PC-3 (cell line): Measurements from ENCODE around the gene INPP5F. TPM values are rescaled to one million over a fixed set of nuclear protein-coding genes. Genes with fewer than 3 reads are reported as not detected.

Experiments
- ATAC-seq: fragments of 200-7000 bp; cut with Tn5 transposase; 2 replicates; pipeline ENCODE4 v1.9.1; 2020; ENCODE audit warnings: mild to moderate bottlenecking, moderate library complexity
- BruUV-seq: library from RNA; stranded (reverse); fragments of 400-500 nt; replicated peaks from 2 replicates; lab custom pipeline; 2021; lab: Mats Ljungman, UMichigan
- CTCF ChIA-PET: fragments of 300-600 bp; sonication (Branson Sonifier 250); formaldehyde crosslinking; loops from one replicate; lab custom pipeline; 2022; ENCODE audit warnings: antibody characterized with exemption; lab: Charles Lee
- POLR2A ChIA-PET: fragments of 300-600 bp; sonication (Branson Sonifier 250); formaldehyde crosslinking; loops from one replicate; lab custom pipeline; 2022; ENCODE audit warnings: antibody characterized with exemption; ENCODE audit not compliant: unreplicated experiment; lab: Charles Lee
- DNase-seq: peaks from one replicate; pipeline ENCODE4 v3.0.0-alpha.2; 2015
- H2AFZ ChIP-seq: fragments of 300-600 bp; sonication (generic); 2 replicates; pipeline ENCODE4 v1.6.0; 2016; ENCODE audit warnings: antibody characterized with exemption, low read length
- H3F3A ChIP-seq: fragments of 300-600 bp; sonication (generic); one replicate; pipeline ENCODE4 v1.6.0; 2017; ENCODE audit warnings: antibody characterized with exemption, low read length, control low read depth, mild to moderate bottlenecking; ENCODE audit not compliant: unreplicated experiment
- H3K27ac ChIP-seq: fragments of 300-600 bp; sonication (generic); 2 replicates; pipeline ENCODE4 v1.5.1; 2016; ENCODE audit warnings: mild to moderate bottlenecking, low read length
- H3K27me3 ChIP-seq: fragments of 300-600 bp; sonication (generic); 2 replicates; pipeline ENCODE4 v1.6.1; 2016; ENCODE audit warnings: low read length, mixed read lengths
- H3K36me3 ChIP-seq: fragments of 300-600 bp; sonication (generic); 2 replicates; pipeline ENCODE4 v1.6.1; 2016; ENCODE audit warnings: low read depth, mixed run types, low read length, mixed read lengths
- H3K4me1 ChIP-seq: fragments of 300-600 bp; sonication (generic); 2 replicates; pipeline ENCODE4 v1.5.1; 2016; ENCODE audit warnings: low read length; ENCODE audit not compliant: insufficient read depth
- H3K4me2 ChIP-seq: fragments of 300-600 bp; sonication (generic); 2 replicates; pipeline ENCODE4 v1.6.0; 2016; ENCODE audit warnings: low read length
- H3K4me3 ChIP-seq: fragments of 300-600 bp; sonication (generic); 2 replicates; pipeline ENCODE4 v1.5.1; 2016; ENCODE audit warnings: mild to moderate bottlenecking, low read length, mixed read lengths
- H3K79me2 ChIP-seq: fragments of 300-600 bp; sonication (generic); 2 replicates; pipeline ENCODE4 v1.6.1; 2017; ENCODE audit warnings: low read length, mixed read lengths
- H3K9ac ChIP-seq: fragments of 300-600 bp; sonication (generic); 2 replicates; pipeline ENCODE4 v1.6.0; 2016; ENCODE audit warnings: mild to moderate bottlenecking, low read length
- H3K9me2 ChIP-seq: fragments of 300-600 bp; sonication (generic); replicated peaks from 2 replicates; pipeline ENCODE4 v1.6.1; 2016; ENCODE audit warnings: mixed run types, low read length, mixed read lengths
- H3K9me3 ChIP-seq: fragments of 300-600 bp; sonication (generic); 2 replicates; pipeline ENCODE4 v1.6.1; 2016; ENCODE audit warnings: low read length, mixed read lengths
- H4K20me1 ChIP-seq: fragments of 300-600 bp; sonication (generic); 2 replicates; pipeline ENCODE4 v1.6.1; 2016; ENCODE audit warnings: low read length, mixed read lengths
- EZH2 ChIP-seq: fragments of 300-600 bp; sonication (generic); IDR thresholded peaks from one replicate; pipeline ENCODE4 v1.6.1; 2017; ENCODE audit warnings: antibody characterized with exemption, mild to moderate bottlenecking, low read length; ENCODE audit not compliant: unreplicated experiment
- EZH2phosphoT487 ChIP-seq: fragments of 300-600 bp; sonication (generic); IDR thresholded peaks from 2 replicates; pipeline ENCODE4 v1.6.1; 2018; ENCODE audit warnings: mild to moderate bottlenecking, antibody characterized with exemption, low read length, borderline replicate concordance
- intact Hi-C: fragments of 100-400 bp; cut with micrococcal nuclease; formaldehyde crosslinking; loops from 2 replicates; pipeline ENCODE4 v1.9.0; 2023
- total RNA-seq: library from RNA; depleted of rRNA; stranded (reverse); fragments of >200 nt; gene quantifications from 2 replicates; pipeline ENCODE4 v1.2.3, GENCODE V29; 2014
- TF ChIP-seq, protein P1 (sequence below): fragments of 300-600 bp; sonication (generic); conservative IDR thresholded peaks from 2 replicates; pipeline ENCODE4 v1.5.1; 2017; ENCODE audit warnings: antibody characterized with exemption, low read depth, mild to moderate bottlenecking, low read length

INPP5F gene
- total RNA-seq, 1 experiment from 2014 or later = 8.2 TPM

- H4K20me1 ChIP-seq = no peaks in the 10 kb centered on the region
- ATAC-seq (no peak), DNase-seq (no peak)
- BruUV-seq = no TSS peak
- H3K9me3 ChIP-seq = no peaks in the 10 kb centered on the region
- intact Hi-C loops = no loop called here
- TF ChIP-seq, protein P1, sequence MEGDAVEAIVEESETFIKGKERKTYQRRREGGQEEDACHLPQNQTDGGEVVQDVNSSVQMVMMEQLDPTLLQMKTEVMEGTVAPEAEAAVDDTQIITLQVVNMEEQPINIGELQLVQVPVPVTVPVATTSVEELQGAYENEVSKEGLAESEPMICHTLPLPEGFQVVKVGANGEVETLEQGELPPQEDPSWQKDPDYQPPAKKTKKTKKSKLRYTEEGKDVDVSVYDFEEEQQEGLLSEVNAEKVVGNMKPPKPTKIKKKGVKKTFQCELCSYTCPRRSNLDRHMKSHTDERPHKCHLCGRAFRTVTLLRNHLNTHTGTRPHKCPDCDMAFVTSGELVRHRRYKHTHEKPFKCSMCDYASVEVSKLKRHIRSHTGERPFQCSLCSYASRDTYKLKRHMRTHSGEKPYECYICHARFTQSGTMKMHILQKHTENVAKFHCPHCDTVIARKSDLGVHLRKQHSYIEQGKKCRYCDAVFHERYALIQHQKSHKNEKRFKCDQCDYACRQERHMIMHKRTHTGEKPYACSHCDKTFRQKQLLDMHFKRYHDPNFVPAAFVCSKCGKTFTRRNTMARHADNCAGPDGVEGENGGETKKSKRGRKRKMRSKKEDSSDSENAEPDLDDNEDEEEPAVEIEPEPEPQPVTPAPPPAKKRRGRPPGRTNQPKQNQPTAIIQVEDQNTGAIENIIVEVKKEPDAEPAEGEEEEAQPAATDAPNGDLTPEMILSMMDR = no peak
- no peak for TF ChIP-seq EZH2
- TF ChIP-seq EZH2phosphoT487 = no peak
- H3K9me2 ChIP-seq = no peaks in the 10 kb centered on the region
- H3K4me3 ChIP-seq = no peak overlapping the region
- no peak overlapping the region for H3K4me2 ChIP-seq
- H3F3A ChIP-seq = no peaks in the 10 kb centered on the region
- H3K9ac ChIP-seq = no peak overlapping the region
- POLR2A ChIA-PET = no interaction called here
- H2AFZ ChIP-seq = no peak overlapping the region
- H3K27me3 ChIP-seq = no peaks in the 10 kb centered on the region
- no peaks in the 10 kb centered on the region for H3K36me3 ChIP-seq
- CTCF ChIA-PET = no interaction called here
- peaks cover 13% of the 10 kb centered on the region for H3K4me1 ChIP-seq
- no peaks in the 10 kb centered on the region for H3K79me2 ChIP-seq
- no peak overlapping the region for H3K27ac ChIP-seq
Measured at GRCh38 chr10:119759832-119760231, 34.0 kb downstream of the INPP5F start.

- no TSS peak for BruUV-seq
- H3K4me2 ChIP-seq = peak overlapping the region; percentile 12
- H3K9ac ChIP-seq = no peak overlapping the region
Measured at GRCh38 chr10:119761106-119761505, 35.3 kb downstream of the INPP5F start.

GRCh38 chr10:119762035-119762434 lies 36.2 kb downstream of the INPP5F start:
- Histone ChIP-seq H2AFZ (no peak overlapping the region), H3K36me3 (no peaks in the 10 kb centered on the region), H3K27ac (no peak overlapping the region), H3K4me1 (peaks cover 13% of the 10 kb centered on the region), H4K20me1 (no peaks in the 10 kb centered on the region), H3K4me3 (no peak overlapping the region), H3K4me2 (no peak overlapping the region), H3K9ac (no peak overlapping the region), H3K27me3 (no peaks in the 10 kb centered on the region), H3F3A (no peaks in the 10 kb centered on the region), H3K9me2 (no peaks in the 10 kb centered on the region), H3K9me3 (no peaks in the 10 kb centered on the region), H3K79me2 (no peaks in the 10 kb centered on the region)
- ChIA-PET CTCF (no interaction called here), POLR2A (no interaction called here)
- ATAC-seq (no peak), DNase-seq (no peak)
- no TSS peak for BruUV-seq
- intact Hi-C loops = no loop called here
- TF ChIP-seq EZH2phosphoT487 (no peak), EZH2 (no peak)
- TF ChIP-seq, protein P1 = no peak

More at GRCh38 chr10:119761106-119761505, 35.3 kb downstream of the INPP5F start:
- Histone ChIP-seq H3F3A (no peaks in the 10 kb centered on the region), H3K36me3 (no peaks in the 10 kb centered on the region), H3K79me2 (no peaks in the 10 kb centered on the region), H3K27me3 (no peaks in the 10 kb centered on the region), H3K9me3 (no peaks in the 10 kb centered on the region), H3K9me2 (no peaks in the 10 kb centered on the region), H4K20me1 (no peaks in the 10 kb centered on the region), H2AFZ (no peak overlapping the region), H3K27ac (no peak overlapping the region), H3K4me1 (peaks cover 13% of the 10 kb centered on the region), H3K4me3 (no peak overlapping the region)
- TF ChIP-seq EZH2phosphoT487 = no peak
- TF ChIP-seq, protein P1 = no peak
- no peak for TF ChIP-seq EZH2
- POLR2A ChIA-PET = interaction anchor here (0.7 kb wide), 1 partner anchor 55 kb away, joined by 3 read pairs; no protein-coding TSS in a partner anchor
- DNase-seq = peak; percentile 72
- peak; percentile 93 for ATAC-seq
- intact Hi-C loops = no loop called here
- CTCF ChIA-PET = interaction anchor here (0.6 kb wide), 1 partner anchor 10 kb away, joined by 4 read pairs; no protein-coding TSS in a partner anchor
